Measurements from ENCODE around the gene BRD3OS.

BRD3OS gene

DNA sequence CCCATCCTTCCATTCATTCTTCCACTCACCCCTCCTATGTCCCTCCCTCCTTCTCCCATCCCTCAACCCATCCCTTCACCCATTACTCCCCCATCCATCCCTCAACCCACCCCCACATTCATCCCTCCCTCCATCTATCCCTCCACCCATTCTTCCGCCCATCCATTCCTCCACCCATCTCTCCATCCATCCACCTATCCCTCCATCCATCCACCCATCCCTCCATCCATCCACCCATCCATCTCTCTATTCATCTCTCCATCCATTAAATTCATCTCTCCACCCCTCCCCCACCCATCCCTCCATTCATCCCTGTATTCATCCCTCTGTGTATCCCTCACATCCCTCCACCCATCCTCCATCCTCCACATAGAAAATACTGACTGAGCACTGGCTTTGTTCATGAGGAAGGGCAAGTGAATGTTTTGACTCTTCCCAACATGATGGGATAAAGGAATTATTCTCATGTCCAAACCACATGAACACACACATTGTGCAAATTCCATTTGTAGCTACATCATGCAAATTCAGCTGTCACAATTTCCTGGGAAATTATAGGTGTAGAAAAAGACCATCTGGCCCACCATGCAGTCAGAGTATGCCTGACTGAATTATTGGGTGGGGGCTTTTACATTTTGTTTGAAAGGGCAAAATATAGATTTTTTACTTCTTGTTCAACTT lies 26.2 kb upstream of the BRD3OS start:
- Histone ChIP-seq H2AFZ (ENCODE audit: low read depth, low read length) (no peak overlapping the region), H3K4me3 (ENCODE audit: low read depth in 1 of 2, low read length in 2 of 2) (no peak overlapping the region), H3K36me3 (ENCODE audit: insufficient read depth, low read length) (no peaks in the 10 kb centered on the region), H3K9ac (ENCODE audit: low read depth, low read length) (no peak overlapping the region), H3K4me2 (ENCODE audit: insufficient read depth, low read length) (no peak overlapping the region), H3K9me3 (ENCODE audit: insufficient read depth, low read length, severe bottlenecking) (no peaks in the 10 kb centered on the region), H3K79me2 (ENCODE audit: insufficient read depth, low read length) (no peaks in the 10 kb centered on the region), H3K27me3 (ENCODE audit: insufficient read depth, low read length, poor library complexity) (no peaks in the 10 kb centered on the region), H4K20me1 (ENCODE audit: insufficient read depth, low read length) (no peaks in the 10 kb centered on the region), H3K4me1 (ENCODE audit: insufficient read depth, low read length) (no peaks in the 10 kb centered on the region), H3K27ac (ENCODE audit: low read length) (no peak overlapping the region)
- DNase-seq (no peak), ATAC-seq (ENCODE audit: insufficient read depth, low read depth) (no peak)
- TF ChIP-seq, protein P1, sequence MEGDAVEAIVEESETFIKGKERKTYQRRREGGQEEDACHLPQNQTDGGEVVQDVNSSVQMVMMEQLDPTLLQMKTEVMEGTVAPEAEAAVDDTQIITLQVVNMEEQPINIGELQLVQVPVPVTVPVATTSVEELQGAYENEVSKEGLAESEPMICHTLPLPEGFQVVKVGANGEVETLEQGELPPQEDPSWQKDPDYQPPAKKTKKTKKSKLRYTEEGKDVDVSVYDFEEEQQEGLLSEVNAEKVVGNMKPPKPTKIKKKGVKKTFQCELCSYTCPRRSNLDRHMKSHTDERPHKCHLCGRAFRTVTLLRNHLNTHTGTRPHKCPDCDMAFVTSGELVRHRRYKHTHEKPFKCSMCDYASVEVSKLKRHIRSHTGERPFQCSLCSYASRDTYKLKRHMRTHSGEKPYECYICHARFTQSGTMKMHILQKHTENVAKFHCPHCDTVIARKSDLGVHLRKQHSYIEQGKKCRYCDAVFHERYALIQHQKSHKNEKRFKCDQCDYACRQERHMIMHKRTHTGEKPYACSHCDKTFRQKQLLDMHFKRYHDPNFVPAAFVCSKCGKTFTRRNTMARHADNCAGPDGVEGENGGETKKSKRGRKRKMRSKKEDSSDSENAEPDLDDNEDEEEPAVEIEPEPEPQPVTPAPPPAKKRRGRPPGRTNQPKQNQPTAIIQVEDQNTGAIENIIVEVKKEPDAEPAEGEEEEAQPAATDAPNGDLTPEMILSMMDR (IDR thresholded peaks at IDR 0.05; ENCODE audit: borderline replicate concordance, extremely low read depth, low read length, poor library complexity, severe bottlenecking) = no peak
- no peak for TF ChIP-seq EZH2 (IDR thresholded peaks at IDR 0.05; ENCODE audit: borderline replicate concordance, low read depth, low read length, severe bottlenecking)

DNA sequence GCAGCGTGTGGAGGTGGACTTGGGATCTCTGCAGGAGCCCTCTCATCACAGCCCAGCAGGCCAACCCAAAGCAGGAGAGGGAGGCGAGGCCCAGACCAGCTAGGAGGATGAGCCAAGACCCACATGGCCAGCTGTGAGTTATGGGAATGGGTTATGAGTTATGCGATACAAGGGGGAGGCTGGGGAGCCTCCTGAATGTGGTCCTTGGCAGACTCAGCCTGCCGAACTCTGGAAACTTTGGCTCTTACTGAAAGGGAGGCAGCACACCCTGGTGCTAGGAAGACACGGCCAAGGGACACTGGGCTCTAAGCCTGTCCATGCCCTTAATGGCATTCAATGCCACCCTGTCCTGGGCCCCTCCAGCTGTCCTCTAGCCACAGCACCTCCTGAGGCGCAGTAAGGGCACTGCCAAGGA lies 25.4 kb upstream of the BRD3OS start:
- H3K9me3 ChIP-seq (ENCODE audit: insufficient read depth, low read length, severe bottlenecking) = no peaks in the 10 kb centered on the region
- H3K4me2 ChIP-seq (ENCODE audit: insufficient read depth, low read length) = no peak overlapping the region
- ATAC-seq (ENCODE audit: insufficient read depth, low read depth) (no peak), DNase-seq (no peak)
- H3K4me3 ChIP-seq (ENCODE audit: low read depth in 1 of 2, low read length in 2 of 2) = no peak overlapping the region
- no peaks in the 10 kb centered on the region for H3K36me3 ChIP-seq (ENCODE audit: insufficient read depth, low read length)
- no peaks in the 10 kb centered on the region for H3K79me2 ChIP-seq (ENCODE audit: insufficient read depth, low read length)
- no peaks in the 10 kb centered on the region for H3K27me3 ChIP-seq (ENCODE audit: insufficient read depth, low read length, poor library complexity)
- H4K20me1 ChIP-seq (ENCODE audit: insufficient read depth, low read length) = no peaks in the 10 kb centered on the region
- no peaks in the 10 kb centered on the region for H3K4me1 ChIP-seq (ENCODE audit: insufficient read depth, low read length)
- no peak overlapping the region for H3K9ac ChIP-seq (ENCODE audit: low read depth, low read length)
- no peak overlapping the region for H2AFZ ChIP-seq (ENCODE audit: low read depth, low read length)
- TF ChIP-seq, protein P1 (IDR thresholded peaks at IDR 0.05; ENCODE audit: borderline replicate concordance, extremely low read depth, low read length, poor library complexity, severe bottlenecking) = no peak
- no peak for TF ChIP-seq EZH2 (IDR thresholded peaks at IDR 0.05; ENCODE audit: borderline replicate concordance, low read depth, low read length, severe bottlenecking)
- H3K27ac ChIP-seq (ENCODE audit: low read length) = no peak overlapping the region

DNA sequence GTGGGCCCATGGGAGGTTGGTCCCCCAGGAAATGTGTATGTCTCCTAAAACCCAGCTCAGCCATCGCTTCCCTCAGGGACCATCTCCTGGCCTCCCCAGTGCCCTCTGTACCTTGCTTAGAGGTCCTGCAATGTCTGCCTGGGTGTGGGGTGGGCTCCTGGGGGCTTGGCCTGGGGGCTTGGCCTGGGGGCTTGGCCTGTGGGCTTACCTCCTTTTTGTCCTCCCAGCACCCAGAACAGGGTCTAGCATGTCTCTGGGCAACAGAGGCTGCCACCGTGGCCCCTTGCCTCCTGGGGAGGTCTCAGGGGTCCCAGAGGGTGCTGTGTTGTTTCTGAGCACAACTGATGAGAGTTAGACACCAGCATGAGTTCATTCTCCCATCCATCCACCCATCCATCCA lies 22.5 kb upstream of the BRD3OS start:
- Histone ChIP-seq H4K20me1 (ENCODE audit: insufficient read depth, low read length) (no peaks in the 10 kb centered on the region), H3K9ac (ENCODE audit: low read depth, low read length) (no peak overlapping the region), H3K27me3 (ENCODE audit: insufficient read depth, low read length, poor library complexity) (no peaks in the 10 kb centered on the region), H3K4me3 (ENCODE audit: low read depth in 1 of 2, low read length in 2 of 2) (no peak overlapping the region), H3K4me1 (ENCODE audit: insufficient read depth, low read length) (no peaks in the 10 kb centered on the region), H3K27ac (ENCODE audit: low read length) (no peak overlapping the region), H3K79me2 (ENCODE audit: insufficient read depth, low read length) (no peaks in the 10 kb centered on the region), H3K36me3 (ENCODE audit: insufficient read depth, low read length) (no peaks in the 10 kb centered on the region), H3K9me3 (ENCODE audit: insufficient read depth, low read length, severe bottlenecking) (no peaks in the 10 kb centered on the region), H2AFZ (ENCODE audit: low read depth, low read length) (no peak overlapping the region), H3K4me2 (ENCODE audit: insufficient read depth, low read length) (no peak overlapping the region)
- no peak for ATAC-seq (ENCODE audit: insufficient read depth, low read depth)
- TF ChIP-seq, protein P1 (IDR thresholded peaks at IDR 0.05; ENCODE audit: borderline replicate concordance, extremely low read depth, low read length, poor library complexity, severe bottlenecking) = no peak
- no peak for TF ChIP-seq EZH2 (IDR thresholded peaks at IDR 0.05; ENCODE audit: borderline replicate concordance, low read depth, low read length, severe bottlenecking)
- no peak for DNase-seq
